Measurements from ENCODE around the gene OR1L1.

The OR1L1 gene, protein sequence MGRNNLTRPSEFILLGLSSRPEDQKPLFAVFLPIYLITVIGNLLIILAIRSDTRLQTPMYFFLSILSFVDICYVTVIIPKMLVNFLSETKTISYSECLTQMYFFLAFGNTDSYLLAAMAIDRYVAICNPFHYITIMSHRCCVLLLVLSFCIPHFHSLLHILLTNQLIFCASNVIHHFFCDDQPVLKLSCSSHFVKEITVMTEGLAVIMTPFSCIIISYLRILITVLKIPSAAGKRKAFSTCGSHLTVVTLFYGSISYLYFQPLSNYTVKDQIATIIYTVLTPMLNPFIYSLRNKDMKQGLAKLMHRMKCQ

DNA sequence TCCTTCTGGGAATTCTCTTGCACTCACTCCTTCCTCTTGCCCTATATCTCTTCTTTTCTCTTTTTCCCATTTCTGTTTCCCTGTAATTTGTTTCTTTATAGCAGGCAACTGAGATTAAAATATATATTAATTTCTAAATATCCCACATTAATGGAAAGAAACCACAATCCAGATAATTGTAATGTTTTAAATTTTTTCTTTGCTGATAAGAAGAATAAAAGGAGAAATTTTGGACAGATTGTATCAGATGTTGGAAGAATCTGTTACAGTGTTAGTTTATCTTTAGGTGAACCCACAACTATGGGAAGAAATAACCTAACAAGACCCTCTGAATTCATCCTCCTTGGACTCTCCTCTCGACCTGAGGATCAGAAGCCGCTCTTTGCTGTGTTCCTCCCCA lies at the start of gene OR1L1:
Gene OR1L1 (plus strand): TSS at position 301 of the 400 bp plus-strand sequence. CDS start 0 bp downstream, at position 301.
- DNase-seq, result no peak

DNA sequence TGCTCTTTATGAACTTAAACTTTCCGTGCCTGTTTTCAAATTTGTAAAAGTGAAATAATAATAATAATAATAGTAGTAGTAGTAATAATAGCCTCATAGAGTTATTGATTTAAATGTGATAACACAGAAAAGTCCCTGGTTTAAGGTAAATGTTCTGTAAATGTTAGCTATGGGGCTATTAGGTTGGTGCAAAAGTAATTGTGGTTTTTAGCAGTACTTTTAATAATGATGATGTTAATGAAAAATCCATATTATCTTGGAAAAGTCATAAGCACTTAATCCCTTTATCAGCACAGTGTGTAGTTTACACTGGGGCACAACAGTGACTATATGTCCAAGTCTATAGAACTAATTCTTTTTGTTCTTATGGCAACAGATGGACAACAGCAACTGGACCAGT lies 47.2 kb upstream of the OR1L1 start, which contains the start of gene OR1Q1:
Gene OR1Q1 (plus strand): TSS at position 377 of the 400 bp plus-strand sequence. CDS start 0 bp downstream, at position 377.
- DNase-seq, result no peak

DNA sequence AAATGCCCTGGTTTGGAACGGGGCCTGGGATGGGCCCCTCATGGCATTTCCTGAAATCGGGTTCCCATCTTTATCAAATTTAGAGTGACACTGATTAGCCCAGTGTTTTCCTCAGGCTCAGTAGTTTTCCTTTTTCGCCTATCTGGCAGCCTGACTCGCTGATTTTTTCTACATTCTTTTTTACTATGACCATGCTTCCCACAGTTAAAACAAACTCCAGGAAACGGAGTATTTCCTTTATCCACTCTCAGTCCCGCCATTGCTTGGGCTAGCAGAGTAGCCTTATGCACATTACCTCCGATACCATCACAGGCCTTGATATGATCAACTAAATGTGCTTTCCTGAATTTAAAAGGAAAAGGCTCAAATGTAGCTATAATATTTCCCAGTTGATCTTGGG lies 41.5 kb upstream of the OR1L1 start:
- DNase-seq, result no peak

DNA sequence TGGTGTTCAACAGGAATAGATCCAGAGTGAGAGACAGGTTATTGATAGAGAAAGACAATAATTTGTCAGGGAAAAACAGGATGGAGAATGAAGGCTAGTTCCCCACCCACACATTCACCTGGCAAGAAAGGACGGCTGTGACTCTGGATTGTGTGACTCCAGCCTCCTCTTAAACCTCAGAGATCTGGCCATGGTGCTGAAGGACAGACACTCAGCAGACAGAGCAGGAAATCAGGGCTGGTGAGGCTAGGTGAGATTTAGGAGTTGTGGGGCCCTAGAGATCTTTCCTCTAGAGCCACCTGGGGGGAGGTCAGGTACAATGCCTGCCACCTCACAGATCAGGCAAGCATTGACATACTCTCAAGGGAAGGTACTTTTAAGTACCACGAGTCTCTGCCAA lies 19.3 kb upstream of the OR1L1 start:
- no peak for DNase-seq

DNA sequence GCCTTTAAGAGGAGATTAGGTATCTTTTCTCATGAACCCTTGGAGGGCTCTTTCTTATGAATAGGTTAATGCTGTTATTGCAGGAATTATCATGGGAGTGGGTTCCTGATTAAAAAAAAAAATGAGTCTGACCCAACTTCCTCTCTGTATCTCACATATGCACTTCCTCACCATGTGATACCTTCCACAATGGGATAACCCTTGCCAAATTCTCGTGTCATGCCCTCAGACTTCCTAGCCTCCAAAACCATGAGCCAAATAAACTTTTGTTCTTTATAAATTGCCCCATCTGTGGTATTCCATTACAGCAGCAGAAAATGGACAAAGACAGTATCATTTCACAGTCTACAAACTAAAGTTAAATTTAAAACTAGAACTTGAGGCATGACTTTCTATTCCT lies 5.1 kb upstream of the OR1L1 start:
- no peak for DNase-seq

DNA sequence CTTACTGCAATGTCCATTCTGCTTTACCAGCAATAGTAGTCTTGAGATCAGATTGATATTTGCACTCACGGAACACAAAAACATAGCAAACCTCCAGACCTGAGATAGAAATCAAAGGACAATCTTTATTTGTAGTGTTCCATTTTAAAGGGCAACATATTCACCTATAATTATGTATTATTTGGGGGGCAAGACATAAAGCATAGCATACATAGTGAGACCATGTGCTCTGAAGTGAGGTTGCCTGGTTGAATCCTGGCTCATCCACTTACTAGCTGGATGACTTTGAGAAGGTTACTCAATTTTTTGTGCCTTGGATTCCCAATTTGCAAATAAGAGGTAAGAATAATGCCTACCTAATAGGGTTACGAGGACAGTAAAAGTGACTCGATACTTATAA lies 4.0 kb upstream of the OR1L1 start, which contains the start of gene OR1B1:
Gene OR1B1 (minus strand): TSS at position 101 of the 400 bp plus-strand sequence.
- no peak for DNase-seq

DNA sequence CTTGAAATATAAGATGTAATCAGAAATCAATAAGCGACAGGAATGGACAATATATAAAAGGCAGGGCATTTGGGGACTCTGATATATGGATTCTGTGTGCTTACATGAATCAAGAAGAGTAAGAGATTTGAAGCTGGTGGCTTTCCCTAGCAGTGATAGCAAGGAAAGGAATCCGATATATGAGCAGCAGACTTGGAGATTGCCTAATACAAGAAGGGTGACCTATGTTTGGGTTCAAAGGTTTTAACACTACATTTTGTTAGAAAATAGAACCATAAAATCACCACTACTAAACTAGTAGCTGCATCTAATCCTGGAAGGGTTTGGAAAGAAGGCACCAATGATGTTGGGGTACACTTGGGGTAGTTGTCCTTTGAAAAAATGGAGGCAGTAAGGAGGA lies 11.0 kb downstream of the OR1L1 start:
- DNase-seq, result no peak

DNA sequence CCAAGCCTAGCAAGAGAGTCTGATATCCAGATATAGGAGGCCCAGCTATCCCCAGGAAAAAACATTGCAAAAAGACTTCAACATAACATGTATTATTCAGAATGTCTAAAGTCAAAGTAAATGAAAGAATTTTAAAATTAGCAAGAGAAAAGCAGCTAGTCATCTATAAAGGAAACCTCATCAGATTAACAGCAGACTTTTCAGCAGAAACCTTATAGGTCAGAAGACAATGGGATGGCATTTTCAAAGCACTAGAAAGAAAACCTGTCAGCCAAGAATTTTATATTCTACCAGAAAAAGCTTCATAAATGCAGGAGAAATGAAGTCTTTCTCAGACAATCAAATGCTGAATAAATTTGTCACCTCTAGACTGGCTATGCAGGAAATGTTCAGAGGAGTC lies 23.3 kb downstream of the OR1L1 start:
- no peak for DNase-seq

DNA sequence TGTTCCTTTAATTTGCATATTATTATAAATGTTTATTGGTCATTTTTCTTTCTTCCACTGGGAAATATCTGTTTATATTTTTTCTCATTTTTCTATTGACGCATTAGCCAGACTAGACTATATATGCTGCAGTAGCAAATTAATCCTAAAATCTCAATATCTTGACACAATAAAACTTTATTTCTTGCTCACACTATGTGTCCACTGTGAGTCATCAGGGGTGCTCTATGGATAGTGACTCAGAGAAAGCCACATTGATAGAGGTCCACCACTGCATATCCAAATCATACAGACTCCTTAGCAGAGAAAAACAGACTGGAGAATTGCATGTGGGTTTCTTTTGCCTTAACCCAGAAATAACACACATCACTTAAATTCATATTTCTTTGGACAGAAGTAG lies 34.2 kb downstream of the OR1L1 start:
- DNase-seq, result no peak

All from NCI-H69 (cell line).